Gastrocnemius medialis (tissue), 4 donors: Measurements from ENCODE around the gene CCL28. TPM values are rescaled to one million over a fixed set of nuclear protein-coding genes. Genes with fewer than 3 reads are reported as not detected.

ENCODE experiments used
- ATAC-seq, 2 donors: fragments of 150-250 bp; one replicate each; pipeline ENCODE4 v1.9.1; 2016
- DNase-seq, 2 donors: peaks; one replicate each; pipeline ENCODE4 v3.0.0-alpha.2; 2019
- H3K27ac ChIP-seq, 4 donors: fragments of 200-600 bp; sonication (generic); 1 replicate in 1 of 4; 2 replicates in 3 of 4; pipeline ENCODE4 v1.5.1; 2016 to 2018; ENCODE audit warnings: mild to moderate bottlenecking in 2 of 4, moderate library complexity in 1 of 4
- H3K27me3 ChIP-seq, 3 donors: fragments of 200-600 bp; sonication (generic) in 2 of 3; 1 replicate in 1 of 3; 2 replicates in 2 of 3; pipeline versions ENCODE4 v1.5.1 to v1.6.0; 2016 to 2019; ENCODE audit warnings: mild to moderate bottlenecking in 1 of 3, moderate library complexity in 1 of 3
- H3K36me3 ChIP-seq, 2 donors: fragments of 200-600 bp; sonication (generic) in 1 of 2; one replicate each; pipeline ENCODE4 v1.5.1; 2017 to 2018
- H3K4me1 ChIP-seq, 2 donors: fragments of 200-600 bp; sonication (generic) in 1 of 2; one replicate each; pipeline ENCODE4 v1.5.1; 2016 to 2017; ENCODE audit warnings: mild to moderate bottlenecking in 2 of 2
- H3K4me3 ChIP-seq, 4 donors: fragments of 200-600 bp; sonication (generic) in 3 of 4; 1 replicate in 1 of 4; 2 replicates in 3 of 4; pipeline ENCODE4 v1.5.1; 2016 to 2019; ENCODE audit warnings: mild to moderate bottlenecking in 2 of 4
- H3K9me3 ChIP-seq, 3 donors: fragments of 200-600 bp; sonication (generic) in 2 of 3; 1 replicate in 1 of 3; 2 replicates in 2 of 3; pipeline ENCODE4 v1.5.1; 2016 to 2019
- POLR2A ChIP-seq, 2 donors: fragments of 450-650 bp; IDR thresholded peaks; one replicate each; pipeline ENCODE4 v1.6.1; 2017; ENCODE audit warnings: antibody characterized with exemption in 2 of 2, mild to moderate bottlenecking in 2 of 2, moderate library complexity in 2 of 2
- in situ Hi-C, 4 donors: fragments of 200-750 bp; cut with MboI; loops; one replicate each; pipeline versions ENCODE4 v1.15.0 to v1.8.0; 2017; ENCODE audit warnings: low sequenced_read_pairs in 4 of 4
- intact Hi-C: fragments of 100-400 bp; cut with DNase I; formaldehyde crosslinking; loops from one replicate; pipeline ENCODE4 v1.15.1; 2023; ENCODE audit warnings: low total_unique reads
- total RNA-seq, 4 donors: library from RNA; depleted of rRNA; stranded (reverse); fragments of >200 nt; gene quantifications; one replicate each; pipeline versions ENCODE4 v1.1.0 to v1.2.3, GENCODE V29; 2016
- TF ChIP-seq, protein P1 (sequence below), 5 experiments: fragments of 450-650 bp in 3 of 5; fragments of 200-600 bp in 2 of 5; sonication (generic) in 2 of 5; IDR thresholded peaks in 4 of 5; conservative IDR thresholded peaks in 1 of 5; 1 replicate in 4 of 5; 2 replicates in 1 of 5; pipeline ENCODE4 v1.5.1; 2016 to 2019; ENCODE audit warnings: antibody characterized with exemption in 5 of 5, mild to moderate bottlenecking in 3 of 5, moderate library complexity in 3 of 5

Gene CCL28
- total RNA-seq, 4 donors from 2014 or later: 0.16 to 0.25 (median 0.19) TPM; not detected in 1

- no peaks in the 10 kb centered on the region for H3K27me3 ChIP-seq
- DNase-seq (no peak), ATAC-seq (no peak)
- in situ Hi-C loops: no loop called here
- TF ChIP-seq, protein P1, sequence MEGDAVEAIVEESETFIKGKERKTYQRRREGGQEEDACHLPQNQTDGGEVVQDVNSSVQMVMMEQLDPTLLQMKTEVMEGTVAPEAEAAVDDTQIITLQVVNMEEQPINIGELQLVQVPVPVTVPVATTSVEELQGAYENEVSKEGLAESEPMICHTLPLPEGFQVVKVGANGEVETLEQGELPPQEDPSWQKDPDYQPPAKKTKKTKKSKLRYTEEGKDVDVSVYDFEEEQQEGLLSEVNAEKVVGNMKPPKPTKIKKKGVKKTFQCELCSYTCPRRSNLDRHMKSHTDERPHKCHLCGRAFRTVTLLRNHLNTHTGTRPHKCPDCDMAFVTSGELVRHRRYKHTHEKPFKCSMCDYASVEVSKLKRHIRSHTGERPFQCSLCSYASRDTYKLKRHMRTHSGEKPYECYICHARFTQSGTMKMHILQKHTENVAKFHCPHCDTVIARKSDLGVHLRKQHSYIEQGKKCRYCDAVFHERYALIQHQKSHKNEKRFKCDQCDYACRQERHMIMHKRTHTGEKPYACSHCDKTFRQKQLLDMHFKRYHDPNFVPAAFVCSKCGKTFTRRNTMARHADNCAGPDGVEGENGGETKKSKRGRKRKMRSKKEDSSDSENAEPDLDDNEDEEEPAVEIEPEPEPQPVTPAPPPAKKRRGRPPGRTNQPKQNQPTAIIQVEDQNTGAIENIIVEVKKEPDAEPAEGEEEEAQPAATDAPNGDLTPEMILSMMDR (IDR thresholded peaks at IDR 0.05 in 4 of 5, conservative IDR thresholded peaks at IDR 0.05 in 1 of 5): no peak
- TF ChIP-seq POLR2A (IDR thresholded peaks at IDR 0.05): no peak
- no peak overlapping the region for H3K4me3 ChIP-seq
- H3K36me3 ChIP-seq: no peaks in the 10 kb centered on the region
- H3K27ac ChIP-seq: no peak overlapping the region
- no peaks in the 10 kb centered on the region for H3K9me3 ChIP-seq
- no peaks in the 10 kb centered on the region for H3K4me1 ChIP-seq
- intact Hi-C loops: no loop called here
Measured at GRCh38 chr5:43352131-43352530, 60.1 kb downstream of the CCL28 start.

DNA sequence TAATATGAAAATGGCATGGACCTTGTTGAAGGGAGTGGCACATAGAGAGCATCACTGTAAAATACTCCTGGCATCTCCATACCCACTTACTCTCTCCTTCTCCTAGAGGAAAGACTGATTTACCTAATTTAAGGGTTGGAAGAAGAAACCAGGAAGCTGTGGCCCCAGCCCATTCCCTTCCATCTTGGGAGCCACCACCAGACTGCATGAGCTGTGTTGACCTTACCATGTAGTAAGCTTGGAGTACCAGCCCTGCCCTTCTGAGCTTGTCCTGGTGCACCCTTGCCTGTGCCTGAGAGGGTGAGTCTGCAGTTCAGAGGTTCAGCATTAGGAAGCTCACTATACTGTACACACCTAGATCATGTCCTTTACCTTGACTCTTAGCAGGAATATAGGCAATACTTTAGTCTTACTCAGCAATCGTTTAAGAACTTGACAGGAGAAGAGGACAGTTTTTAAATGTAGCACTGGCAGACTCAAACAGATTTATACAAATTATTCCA, 63.3 kb downstream of the CCL28 start:
- no peaks in the 10 kb centered on the region for H3K27me3 ChIP-seq
- H3K4me3 ChIP-seq: no peak overlapping the region
- intact Hi-C loops: no loop called here
- H3K4me1 ChIP-seq: no peaks in the 10 kb centered on the region
- in situ Hi-C loops: no loop called here
- no peaks in the 10 kb centered on the region for H3K9me3 ChIP-seq
- ATAC-seq (no peak), DNase-seq (no peak)
- no peak overlapping the region for H3K27ac ChIP-seq
- no peak for TF ChIP-seq POLR2A (IDR thresholded peaks at IDR 0.05)
- TF ChIP-seq, protein P1 (IDR thresholded peaks at IDR 0.05 in 4 of 5, conservative IDR thresholded peaks at IDR 0.05 in 1 of 5): no peak
- H3K36me3 ChIP-seq: no peaks in the 10 kb centered on the region

- H3K27me3 ChIP-seq: no peaks in the 10 kb centered on the region
- no peak overlapping the region for H3K27ac ChIP-seq
- TF ChIP-seq, protein P1 (IDR thresholded peaks at IDR 0.05 in 4 of 5, conservative IDR thresholded peaks at IDR 0.05 in 1 of 5): no peak
- no peak for TF ChIP-seq POLR2A (IDR thresholded peaks at IDR 0.05)
- H3K9me3 ChIP-seq: no peaks in the 10 kb centered on the region
- H3K4me3 ChIP-seq: no peak overlapping the region
- ATAC-seq: no peak
- no peaks in the 10 kb centered on the region for H3K36me3 ChIP-seq
- H3K4me1 ChIP-seq: no peaks in the 10 kb centered on the region
- no peak for DNase-seq
- in situ Hi-C loops: no loop called here
- intact Hi-C loops: no loop called here
Measured at GRCh38 chr5:43348207-43348606, 64.0 kb downstream of the CCL28 start.

- Histone ChIP-seq H3K27me3 (no peaks in the 10 kb centered on the region), H3K9me3 (no peaks in the 10 kb centered on the region), H3K4me1 (no peaks in the 10 kb centered on the region), H3K27ac (no peak overlapping the region), H3K4me3 (no peak overlapping the region), H3K36me3 (no peaks in the 10 kb centered on the region)
- ATAC-seq (no peak), DNase-seq (no peak)
- intact Hi-C loops: no loop called here
- in situ Hi-C loops: no loop called here
- TF ChIP-seq, protein P1 (IDR thresholded peaks at IDR 0.05 in 4 of 5, conservative IDR thresholded peaks at IDR 0.05 in 1 of 5): no peak
- no peak for TF ChIP-seq POLR2A (IDR thresholded peaks at IDR 0.05)
Measured at GRCh38 chr5:43338862-43339261, 73.3 kb downstream of the CCL28 start.

DNA sequence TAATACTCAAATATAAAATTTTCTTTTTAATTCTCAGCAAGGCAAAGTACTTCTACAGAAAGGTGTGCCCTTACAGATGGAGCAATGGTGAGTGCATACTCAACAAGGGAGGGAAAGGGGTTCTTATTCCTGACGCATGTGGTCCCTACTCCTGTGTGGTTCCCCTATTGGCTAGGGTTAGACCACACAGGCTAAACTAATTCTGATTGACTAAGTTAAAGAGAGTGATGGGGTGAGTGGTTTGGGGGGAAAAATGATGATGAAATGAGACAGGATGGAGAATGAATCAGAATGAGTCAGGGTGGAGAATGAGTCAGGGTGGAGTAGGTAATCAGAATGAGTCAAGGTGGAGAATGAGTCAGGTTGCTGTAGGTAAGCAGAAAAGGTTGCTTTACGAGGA, 76.0 kb downstream of the CCL28 start:
- Histone ChIP-seq H3K27ac (no peak overlapping the region), H3K4me1 (no peaks in the 10 kb centered on the region), H3K27me3 (no peaks in the 10 kb centered on the region), H3K36me3 (no peaks in the 10 kb centered on the region), H3K9me3 (no peaks in the 10 kb centered on the region), H3K4me3 (no peak overlapping the region)
- in situ Hi-C loops (no loop called here), intact Hi-C loops (no loop called here)
- no peak for DNase-seq
- no peak for TF ChIP-seq POLR2A (IDR thresholded peaks at IDR 0.05)
- TF ChIP-seq, protein P1 (IDR thresholded peaks at IDR 0.05 in 4 of 5, conservative IDR thresholded peaks at IDR 0.05 in 1 of 5): no peak
- no peak for ATAC-seq
